ENCODE measurements around the gene FADS2.
A peak's percentile ranks its signal among the peaks of the same experiment; 100 is the strongest.

FADS2 gene

GRCh38 chr11:61827571-61828378 is at the start of gene FADS2:
Gene FADS2, plus strand, starts transcription at chr11:61828300. Its CDS starts 91 bp downstream, at chr11:61828391.
- DNase-seq = peak; percentile 99

GRCh38 chr11:61778357-61778886 is 49.7 kb upstream of the FADS2 start:
- DNase-seq = no peak

- DNase-seq = no peak
Measured at GRCh38 chr11:61778920-61779650, 49.0 kb upstream of the FADS2 start.

GRCh38 chr11:61779666-61780525 is 48.2 kb upstream of the FADS2 start:
- no peak for DNase-seq

- DNase-seq = no peak
Measured at GRCh38 chr11:61780581-61781162, 47.4 kb upstream of the FADS2 start.

- no peak for DNase-seq
Measured at GRCh38 chr11:61781585-61781984, 46.5 kb upstream of the FADS2 start.

GRCh38 chr11:61782299-61782698 is 45.8 kb upstream of the FADS2 start:
- no peak for DNase-seq

GRCh38 chr11:61782841-61783240 is 45.3 kb upstream of the FADS2 start:
- DNase-seq = no peak

- no peak for DNase-seq
Measured at GRCh38 chr11:61783717-61784505, 44.2 kb upstream of the FADS2 start.

- DNase-seq = no peak
Measured at GRCh38 chr11:61784506-61784805, 43.6 kb upstream of the FADS2 start.

- no peak for DNase-seq
Measured at GRCh38 chr11:61785837-61786402, 42.2 kb upstream of the FADS2 start.

GRCh38 chr11:61787928-61788491 is 40.1 kb upstream of the FADS2 start:
- no peak for DNase-seq

GRCh38 chr11:61791737-61792309 is 36.3 kb upstream of the FADS2 start:
- DNase-seq = peak; percentile 85

GRCh38 chr11:61792310-61793082 is 35.6 kb upstream of the FADS2 start, which contains the start of the genes FEN1 and TMEM258:
Gene FEN1, plus strand, starts transcription at chr11:61792911. Its CDS starts 2,451 bp downstream, at chr11:61795362.
Gene TMEM258, minus strand, starts transcription at chr11:61792599. Its CDS starts 41 bp downstream, at chr11:61792558.
- DNase-seq = peak; percentile 94

- no peak for DNase-seq
Measured at GRCh38 chr11:61793083-61793828, 34.8 kb upstream of the FADS2 start.

GRCh38 chr11:61793829-61794204 is 34.3 kb upstream of the FADS2 start:
- no peak for DNase-seq

- DNase-seq = no peak
Measured at GRCh38 chr11:61794579-61794978, 33.5 kb upstream of the FADS2 start.

- DNase-seq = no peak
Measured at GRCh38 chr11:61795459-61795858, 32.6 kb upstream of the FADS2 start.
